IMR-90 (cell line): ENCODE results near the gene EIF4G2. TPM values are rescaled to one million over a fixed set of nuclear protein-coding genes. Genes with fewer than 3 reads are reported as not detected.

Source experiments
- ATAC-seq: fragments of 200-7000 bp; cut with Tn5 transposase; 2 replicates; pipeline ENCODE4 v1.9.1; 2020; ENCODE audit warnings: low read depth, mild to moderate bottlenecking, moderate library complexity
- BruUV-seq: library from RNA; stranded (reverse); fragments of 400-500 nt; replicated peaks from 2 replicates; lab custom pipeline; 2021; lab: Mats Ljungman, UMichigan
- CTCF ChIA-PET: fragments of 300-600 bp; formaldehyde crosslinking; extraction: SDS; loops from one replicate; lab custom pipeline; 2021; ENCODE audit warnings: antibody characterized with exemption; lab: Yijun Ruan, JAX
- POLR2A ChIA-PET: fragments of 300-600 bp; sonication (Branson Sonifier 250); formaldehyde crosslinking; loops from one replicate; lab custom pipeline; 2022; ENCODE audit warnings: antibody characterized with exemption; ENCODE audit not compliant: unreplicated experiment; lab: Charles Lee
- DNase-seq: peaks from one replicate; pipeline ENCODE4 v3.0.0; 2013
- H2AFZ ChIP-seq: replicated peaks from 2 replicates; pipeline ENCODE3; 2013; ENCODE audit warnings: low read length, mild to moderate bottlenecking; ENCODE audit not compliant: poor library complexity
- H2AK5ac ChIP-seq: 2 replicates; pipeline ENCODE4 v1.6.1; 2013; ENCODE audit warnings: low read depth, low read length, inconsistent platforms
- H2AK9ac ChIP-seq: replicated peaks from 2 replicates; pipeline ENCODE3; 2013; ENCODE audit warnings: mild to moderate bottlenecking, low read depth, low read length, moderate library complexity; ENCODE audit not compliant: poor library complexity
- H2BK120ac ChIP-seq: 2 replicates; pipeline ENCODE4 v1.6.1; 2013; ENCODE audit warnings: low read depth, low read length, inconsistent platforms
- H2BK15ac ChIP-seq: 3 replicates; pipeline ENCODE4 v1.6.1; 2013; ENCODE audit warnings: low read depth, low read length, inconsistent platforms
- H2BK20ac ChIP-seq: 2 replicates; pipeline ENCODE4 v1.6.1; 2013; ENCODE audit warnings: low read depth, mild to moderate bottlenecking, inconsistent platforms, low read length, moderate library complexity
- H2BK5ac ChIP-seq: 2 replicates; pipeline ENCODE4 v1.6.1; 2013; ENCODE audit warnings: mild to moderate bottlenecking, low read depth, low read length, inconsistent platforms; ENCODE audit not compliant: poor library complexity, severe bottlenecking
- H3K14ac ChIP-seq: replicated peaks from 2 replicates; pipeline ENCODE4 v1.6.1; 2013; ENCODE audit warnings: low read depth, low read length, inconsistent platforms
- H3K18ac ChIP-seq: 2 replicates; pipeline ENCODE4 v1.6.1; 2013; ENCODE audit warnings: low read depth, low read length, control low read depth
- H3K23ac ChIP-seq: 2 replicates; pipeline ENCODE4 v1.6.1; 2013; ENCODE audit warnings: low read depth, low read length, inconsistent platforms
- H3K27ac ChIP-seq: 2 replicates; pipeline ENCODE4 v1.5.1; 2013; ENCODE audit warnings: mild to moderate bottlenecking, control low read depth, low read length; ENCODE audit not compliant: insufficient read depth
- H3K27me3 ChIP-seq: 2 replicates; pipeline ENCODE4 v1.6.1; 2013; ENCODE audit warnings: low read length; ENCODE audit not compliant: control insufficient read depth, insufficient read depth
- H3K36me3 ChIP-seq: 2 replicates; pipeline ENCODE4 v1.6.1; 2013; ENCODE audit warnings: low read length, mixed read lengths; ENCODE audit not compliant: control insufficient read depth, insufficient read depth
- H3K4ac ChIP-seq: 2 replicates; pipeline ENCODE4 v1.6.1; 2013; ENCODE audit warnings: low read depth, low read length, inconsistent platforms
- H3K4me1 ChIP-seq: 2 replicates; pipeline ENCODE4 v1.6.1; 2013; ENCODE audit warnings: low read length, mixed read lengths; ENCODE audit not compliant: control insufficient read depth, insufficient read depth
- H3K4me2 ChIP-seq: 2 replicates; pipeline ENCODE4 v1.6.1; 2013; ENCODE audit warnings: low read depth, mild to moderate bottlenecking, control low read depth, low read length, moderate library complexity
- H3K4me3 ChIP-seq: 2 replicates; pipeline ENCODE4 v1.5.1; 2013; ENCODE audit warnings: low read depth, mild to moderate bottlenecking, control low read depth, low read length, moderate library complexity; ENCODE audit not compliant: insufficient read depth
- H3K56ac ChIP-seq: 2 replicates; pipeline ENCODE4 v1.6.1; 2013; ENCODE audit warnings: low read length, inconsistent platforms; ENCODE audit not compliant: insufficient read depth; ENCODE audit errors: extremely low read depth
- H3K79me1 ChIP-seq, 2 experiments: 2 replicates each; pipeline ENCODE4 v1.6.1; 2013; ENCODE audit warnings: low read length in 2 of 2, inconsistent platforms in 1 of 2, low read depth in 1 of 2
- H3K9ac ChIP-seq: 2 replicates; pipeline ENCODE4 v1.6.1; 2013; ENCODE audit warnings: low read depth, low read length, control low read depth
- H3K9me1 ChIP-seq: 2 replicates; pipeline ENCODE4 v1.6.1; 2013; ENCODE audit warnings: low read length, inconsistent platforms; ENCODE audit not compliant: insufficient read depth
- H3K9me3 ChIP-seq: 2 replicates; pipeline ENCODE4 v1.6.1; 2013; ENCODE audit warnings: low read length; ENCODE audit not compliant: control insufficient read depth, insufficient read depth
- H4K20me1 ChIP-seq: 2 replicates; pipeline ENCODE4 v1.6.1; 2013; ENCODE audit warnings: low read length, inconsistent platforms; ENCODE audit not compliant: insufficient read depth
- H4K5ac ChIP-seq: 2 replicates; pipeline ENCODE4 v1.6.1; 2013; ENCODE audit warnings: mild to moderate bottlenecking, low read depth, low read length, control low read depth
- H4K8ac ChIP-seq, 2 experiments: 2 replicates each; pipeline ENCODE4 v1.6.1; 2013; ENCODE audit warnings: low read depth in 2 of 2, low read length in 2 of 2, control low read depth in 1 of 2, inconsistent platforms in 1 of 2
- H4K91ac ChIP-seq: 2 replicates; pipeline ENCODE4 v1.6.1; 2013; ENCODE audit warnings: low read depth, low read length, inconsistent platforms; ENCODE audit not compliant: insufficient read depth
- CEBPB ChIP-seq: IDR thresholded peaks from 2 replicates; pipeline ENCODE4 v1.6.1; 2012; ENCODE audit warnings: low read depth, low read length, improper control_type of control experiment
- CHD1 ChIP-seq: IDR thresholded peaks from 2 replicates; pipeline ENCODE4 v1.6.1; 2012; ENCODE audit warnings: low read depth, low read length, improper control_type of control experiment
- CTCF ChIP-seq: conservative IDR thresholded peaks from 2 replicates; pipeline ENCODE4 v1.5.1; 2012; ENCODE audit warnings: mild to moderate bottlenecking, low read depth, low read length, improper control_type of control experiment
- ELK1 ChIP-seq: fragments of 150-350 bp; IDR thresholded peaks from 2 replicates; pipeline ENCODE4 v1.6.1; 2016; ENCODE audit warnings: low read depth, mild to moderate bottlenecking, low read length, moderate library complexity, borderline replicate concordance
- FOS ChIP-seq: fragments of 150-350 bp; IDR thresholded peaks from 2 replicates; pipeline ENCODE4 v1.6.1; 2016; ENCODE audit warnings: low read depth, low read length
- MAFK ChIP-seq: IDR thresholded peaks from 2 replicates; pipeline ENCODE4 v1.6.1; 2012; ENCODE audit warnings: low read depth, low read length, improper control_type of control experiment
- MAZ ChIP-seq: IDR thresholded peaks from 2 replicates; pipeline ENCODE4 v1.6.1; 2012; ENCODE audit warnings: low read depth, mild to moderate bottlenecking, low read length, improper control_type of control experiment, moderate library complexity, borderline replicate concordance
- MXI1 ChIP-seq: IDR thresholded peaks from 2 replicates; pipeline ENCODE4 v1.6.1; 2012; ENCODE audit warnings: low read depth, mild to moderate bottlenecking, low read length, moderate library complexity, borderline replicate concordance
- RAD21 ChIP-seq: IDR thresholded peaks from 2 replicates; pipeline ENCODE4 v1.6.1; 2012; ENCODE audit warnings: low read length, improper control_type of control experiment
- RFX5 ChIP-seq: IDR thresholded peaks from 2 replicates; pipeline ENCODE4 v1.8.0; 2012; ENCODE audit warnings: low read depth, mild to moderate bottlenecking, low read length, moderate library complexity
- SMC3 ChIP-seq: fragments of 150-350 bp; IDR thresholded peaks from 2 replicates; pipeline ENCODE4 v1.6.1; 2016; ENCODE audit warnings: low read depth, mild to moderate bottlenecking, antibody characterized with exemption, low read length, moderate library complexity
- USF2 ChIP-seq: fragments of 150-350 bp; IDR thresholded peaks from 2 replicates; pipeline ENCODE4 v1.6.1; 2017; ENCODE audit warnings: mild to moderate bottlenecking, antibody characterized with exemption, low read length, low read depth
- WGBS, 2 experiments: methylation state at CpG; one replicate each; pipeline versions ENCODE4 v1.1.5 to v1.1.7; 2013; ENCODE audit warnings: missing lambda C conversion rate in 2 of 2; ENCODE audit not compliant: insufficient read length in 1 of 2; ENCODE audit errors: extremely low coverage in 2 of 2; 5-methylcytosine and 5-hydroxymethylcytosine counted together
- dilution Hi-C: fragments of 300-500 bp; cut with HindIII; formaldehyde crosslinking; loops from one replicate; pipeline ENCODE4 v1.14.3; 2018; ENCODE audit warnings: low sequenced_read_pairs; ENCODE audit not compliant: unreplicated experiment
- in situ Hi-C: fragments of 300-500 bp; cut with MboI; formaldehyde crosslinking; loops from 3 replicates; pipeline ENCODE4 v1.14.3; 2019; ENCODE audit warnings: low sequenced_read_pairs, inconsistent platforms, mixed read lengths
- intact Hi-C: fragments of 100-400 bp; cut with micrococcal nuclease; formaldehyde crosslinking; loops from 2 replicates; pipeline ENCODE4 v1.10.0; 2022
- polyA plus RNA-seq, 3 experiments: library from polyadenylated mRNA; depleted of rRNA; stranded (reverse); fragments of >200 nt; gene quantifications; 2 replicates each; pipeline ENCODE4 v1.2.3, GENCODE V29; 2012; ENCODE audit warnings: low replicate concordance in 1 of 3
- total RNA-seq: library from RNA; depleted of rRNA; stranded (reverse); fragments of >200 nt; gene quantifications from 2 replicates; pipeline ENCODE4 v1.2.3, GENCODE V29; 2012

Gene EIF4G2
- total and polyA plus RNA-seq, 2 of the 4 experiments (the other 2 are of a cell fraction): 492 to 1,216 TPM

- no TSS peak for BruUV-seq
Observed at GRCh38 chr11:10857459-10857708, 48.7 kb upstream of the EIF4G2 start.

More at GRCh38 chr11:10857459-10857708, 48.7 kb upstream of the EIF4G2 start:
- H3K9me1 ChIP-seq: no peaks in the 10 kb centered on the region
- H3K4me2 ChIP-seq: peak overlapping the region; percentile 85
- ATAC-seq (peak; percentile 1; the same call in 1 of the 2 replicates), DNase-seq (no peak)
- H3K23ac ChIP-seq: peak overlapping the region; percentile 96
- no peaks in the 10 kb centered on the region for H3K27me3 ChIP-seq
- POLR2A ChIA-PET: interaction anchor here (0.7 to 2.1 kb wide), 5 partner anchors 48 to 997 kb away, joined by 3 to 11 read pairs (median 3); partner anchors contain the start of gene EIF4G2
- peak overlapping the region; percentile 86 for H4K91ac ChIP-seq
- H2BK5ac ChIP-seq: peak overlapping the region; percentile 88
- H3K4me3 ChIP-seq: peak overlapping the region; percentile 67
- H3K18ac ChIP-seq: peak overlapping the region; percentile 66
- dilution Hi-C loops (no loop called here), in situ Hi-C loops (loop anchor here (5.0 kb wide), 1 partner anchor 75 kb away; no protein-coding TSS in a partner anchor), intact Hi-C loops (loop anchor here (2.0 to 5.0 kb wide), 3 partner anchors 51 to 930 kb away; no protein-coding TSS in a partner anchor)
- H4K5ac ChIP-seq: peak overlapping the region; percentile 72
- WGBS, 2 experiments: no CpG with 5 or more reads among the region's 14 CpGs
- H3K9me3 ChIP-seq: no peaks in the 10 kb centered on the region
- peak overlapping the region; percentile 98 for H3K14ac ChIP-seq
- peak overlapping the region; percentile 77 for H2BK120ac ChIP-seq
- H2BK15ac ChIP-seq: 0 out of 3 replicates have a peak overlapping the region, but pooled peaks have one; percentile 6
- peaks cover 17 to 62% of the 10 kb centered on the region in 2 experiments for H3K79me1 ChIP-seq
- peak overlapping the region; percentile 84 for H2AK5ac ChIP-seq
- H3K4me1 ChIP-seq: no peaks in the 10 kb centered on the region
- no peak for TF ChIP-seq CEBPB
- no peak for TF ChIP-seq USF2
- TF ChIP-seq MXI1: no peak
- TF ChIP-seq ELK1: no peak
- TF ChIP-seq FOS: no peak
- no peak for TF ChIP-seq MAZ
- no peak for TF ChIP-seq RAD21
- TF ChIP-seq CTCF: no peak; the same call in 1 of the 2 replicates
- TF ChIP-seq SMC3: no peak
- TF ChIP-seq RFX5: no peak
- no peak for TF ChIP-seq MAFK
- no peak for TF ChIP-seq CHD1
- CTCF ChIA-PET: interaction anchor here (1.3 kb wide), 1 partner anchor 74 kb away, joined by 3 read pairs; no protein-coding TSS in a partner anchor
- peak overlapping the region; percentile 92 for H3K9ac ChIP-seq
- H2BK20ac ChIP-seq: 0 out of 2 replicates have a peak overlapping the region, but pooled peaks have one; percentile 5
- H4K8ac ChIP-seq: peak overlapping the region; percentile 75 to 96
- H2AFZ ChIP-seq: peak overlapping the region; percentile 88
- H2AK9ac ChIP-seq: peak overlapping the region; percentile 99
- peak overlapping the region; percentile 97 for H3K56ac ChIP-seq
- no peaks in the 10 kb centered on the region for H4K20me1 ChIP-seq
- H3K4ac ChIP-seq: peak overlapping the region; percentile 98
- H3K27ac ChIP-seq: peak overlapping the region; percentile 95
- peaks cover 8% of the 10 kb centered on the region for H3K36me3 ChIP-seq
